Suppressor macrophage treated with lipopolysaccharide for 4 hours (primary cell): Measurements from ENCODE around the gene TRIOBP.

Experiments
- DNase-seq: peaks from one replicate; pipeline ENCODE4 v3.0.0-alpha.2; 2020

TRIOBP gene

DNA sequence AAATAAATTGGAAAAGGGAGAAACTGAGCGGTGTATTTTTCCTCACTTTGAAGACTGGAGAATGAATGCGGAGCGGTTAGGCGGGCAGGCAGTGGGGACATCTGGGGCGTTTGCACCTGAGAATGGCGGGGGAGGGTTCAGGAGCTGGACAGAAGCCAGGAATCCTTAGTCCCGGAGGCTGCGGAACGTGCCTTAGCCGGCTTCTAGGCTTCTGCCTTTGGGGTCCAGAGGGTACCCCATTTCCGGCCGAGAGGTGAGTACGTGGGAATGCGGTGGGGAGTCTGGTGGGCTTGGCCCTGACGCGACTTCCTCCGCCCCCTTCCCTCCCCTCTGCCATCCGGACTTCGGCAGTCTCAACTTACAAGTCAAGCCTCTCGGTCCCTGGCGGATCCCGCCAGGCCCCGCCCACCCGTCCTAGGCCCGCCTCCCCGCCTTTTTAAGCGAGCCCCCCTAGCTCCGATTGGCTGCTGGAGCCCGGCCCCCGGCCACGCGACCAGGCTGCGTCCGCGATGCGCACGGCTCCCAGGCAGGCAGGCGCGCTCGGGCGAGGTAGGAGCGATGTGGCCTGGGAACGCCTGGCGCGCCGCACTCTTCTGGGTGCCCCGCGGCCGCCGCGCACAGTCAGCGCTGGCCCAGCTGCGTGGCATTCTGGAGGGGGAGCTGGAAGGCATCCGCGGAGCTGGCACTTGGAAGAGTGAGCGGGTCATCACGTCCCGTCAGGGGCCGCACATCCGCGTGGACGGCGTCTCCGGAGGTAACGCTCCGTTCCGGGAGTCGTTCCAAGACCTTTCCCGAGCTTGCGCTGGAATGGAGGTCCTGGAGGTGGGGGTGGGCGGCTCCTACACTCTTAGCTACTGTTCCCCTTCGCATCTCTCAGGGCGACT is 110.8 kb downstream of the TRIOBP start, which contains the start of gene GCAT:
GCAT (plus strand) TSS at position 525 of the 884 bp plus-strand sequence; CDS start at position 559, 34 bp downstream.
- peak; percentile 96 for DNase-seq

DNA sequence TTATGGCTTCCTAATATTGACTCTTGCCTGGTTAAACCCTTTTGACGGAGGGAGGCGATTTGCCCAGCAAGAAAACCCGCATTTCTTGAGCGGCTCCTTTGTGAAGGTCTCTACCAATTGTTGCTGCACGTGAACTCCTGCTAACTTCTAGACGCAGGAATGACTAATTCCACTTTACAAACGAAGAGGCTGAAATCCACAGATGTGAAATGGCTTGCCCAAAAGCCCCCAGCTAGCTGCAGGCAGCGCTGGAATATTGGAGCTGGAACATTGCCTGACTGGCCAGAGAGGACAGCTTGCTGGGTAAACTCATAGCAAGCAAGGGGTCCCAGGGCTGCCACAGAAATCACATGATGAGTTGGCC is 111.4 kb downstream of the TRIOBP start:
- DNase-seq = no peak

DNA sequence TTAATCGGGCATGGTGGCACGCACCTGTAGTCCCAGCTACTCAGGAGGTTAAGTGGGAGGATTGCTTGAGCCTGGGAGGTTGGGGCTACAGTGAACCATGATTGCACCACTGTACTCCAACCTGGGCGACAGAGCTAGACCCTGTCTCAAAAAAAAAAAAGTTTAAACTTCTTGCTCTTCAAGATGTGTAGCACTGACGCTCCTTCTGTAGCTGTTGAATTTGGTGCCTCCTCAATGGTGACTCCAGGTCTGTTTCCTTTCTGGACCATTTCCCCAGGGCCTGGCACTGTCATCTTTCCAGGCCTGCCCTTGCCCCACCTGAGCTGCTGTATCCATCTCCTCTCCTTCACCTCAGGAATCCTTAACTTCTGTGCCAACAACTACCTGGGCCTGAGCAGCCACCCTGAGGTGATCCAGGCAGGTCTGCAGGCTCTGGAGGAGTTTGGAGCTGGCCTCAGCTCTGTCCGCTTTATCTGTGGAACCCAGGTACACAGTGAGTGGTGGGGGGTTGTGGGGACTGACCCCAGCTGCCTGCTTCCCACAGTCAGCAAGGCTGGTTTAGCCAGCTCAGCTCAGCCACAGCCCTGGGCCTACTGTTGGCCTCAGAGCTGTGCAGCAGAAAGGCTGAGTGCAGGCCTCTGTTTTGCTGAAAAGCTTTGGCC is 113.0 kb downstream of the TRIOBP start:
- no peak for DNase-seq

DNA sequence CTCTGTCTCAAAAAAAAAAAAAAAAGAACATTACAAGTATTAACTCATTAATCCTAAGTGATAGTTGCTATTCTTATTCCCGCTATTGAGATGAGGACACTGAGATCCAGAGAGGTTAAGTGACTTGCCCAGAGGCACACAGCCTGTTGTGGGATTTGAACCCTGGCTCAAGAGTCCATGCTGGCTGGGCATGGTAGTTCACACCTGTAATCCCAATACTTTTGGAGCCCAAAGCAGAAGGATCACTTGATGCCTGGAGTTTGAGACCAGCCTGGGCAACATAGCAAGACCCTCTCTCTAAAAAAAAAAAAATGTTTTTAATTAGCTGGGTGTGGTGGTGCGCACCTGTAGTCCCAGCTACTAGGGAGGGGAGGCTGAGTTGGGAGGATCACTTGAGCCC is 115.0 kb downstream of the TRIOBP start:
- no peak for DNase-seq

DNA sequence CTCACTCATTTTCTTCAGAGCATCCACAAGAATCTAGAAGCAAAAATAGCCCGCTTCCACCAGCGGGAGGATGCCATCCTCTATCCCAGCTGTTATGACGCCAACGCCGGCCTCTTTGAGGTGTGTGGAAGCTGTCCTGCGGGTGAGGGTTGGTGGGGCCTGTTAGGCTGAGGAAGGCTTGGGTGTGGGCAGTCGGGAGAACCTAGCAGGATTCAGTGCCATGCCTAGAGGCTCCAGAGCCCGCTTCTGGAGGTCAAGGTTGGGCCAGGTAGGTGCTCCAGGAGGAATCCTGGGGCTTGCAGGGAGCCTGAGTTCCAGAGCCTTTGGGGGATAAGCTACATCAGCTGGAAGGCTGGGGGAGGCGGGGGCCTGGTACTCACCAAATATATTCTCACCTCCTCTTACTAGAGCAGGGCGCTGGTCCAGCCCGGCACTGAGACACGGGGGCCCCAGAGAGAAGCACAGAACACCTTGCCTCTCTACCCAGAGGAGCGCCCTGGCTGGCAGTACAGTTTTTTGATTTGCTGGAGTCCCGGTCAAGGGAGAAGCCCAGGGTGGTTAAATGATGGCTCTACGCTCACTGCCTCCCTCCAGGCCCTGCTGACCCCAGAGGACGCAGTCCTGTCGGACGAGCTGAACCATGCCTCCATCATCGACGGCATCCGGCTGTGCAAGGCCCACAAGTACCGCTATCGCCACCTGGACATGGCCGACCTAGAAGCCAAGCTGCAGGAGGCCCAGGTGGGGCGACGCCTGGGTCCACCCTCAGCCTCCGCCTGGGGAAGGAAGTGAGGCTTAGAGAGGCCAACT is 116.2 kb downstream of the TRIOBP start:
- no peak for DNase-seq

DNA sequence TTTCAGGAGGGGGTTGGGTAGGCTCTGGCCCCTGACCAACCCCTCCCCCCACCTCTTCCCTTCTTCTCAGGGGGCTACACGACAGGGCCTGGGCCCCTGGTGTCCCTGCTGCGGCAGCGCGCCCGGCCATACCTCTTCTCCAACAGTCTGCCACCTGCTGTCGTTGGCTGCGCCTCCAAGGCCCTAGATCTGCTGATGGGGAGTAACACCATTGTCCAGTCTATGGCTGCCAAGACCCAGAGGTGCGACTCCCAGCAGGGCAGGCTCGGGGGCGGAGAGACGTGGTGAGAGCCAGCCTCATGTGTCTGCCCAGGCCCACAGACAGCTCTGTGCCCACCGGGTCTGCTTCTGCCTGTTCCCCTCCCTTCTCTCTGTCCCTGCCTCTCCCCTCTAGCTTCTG is 118.7 kb downstream of the TRIOBP start:
- DNase-seq = no peak

DNA sequence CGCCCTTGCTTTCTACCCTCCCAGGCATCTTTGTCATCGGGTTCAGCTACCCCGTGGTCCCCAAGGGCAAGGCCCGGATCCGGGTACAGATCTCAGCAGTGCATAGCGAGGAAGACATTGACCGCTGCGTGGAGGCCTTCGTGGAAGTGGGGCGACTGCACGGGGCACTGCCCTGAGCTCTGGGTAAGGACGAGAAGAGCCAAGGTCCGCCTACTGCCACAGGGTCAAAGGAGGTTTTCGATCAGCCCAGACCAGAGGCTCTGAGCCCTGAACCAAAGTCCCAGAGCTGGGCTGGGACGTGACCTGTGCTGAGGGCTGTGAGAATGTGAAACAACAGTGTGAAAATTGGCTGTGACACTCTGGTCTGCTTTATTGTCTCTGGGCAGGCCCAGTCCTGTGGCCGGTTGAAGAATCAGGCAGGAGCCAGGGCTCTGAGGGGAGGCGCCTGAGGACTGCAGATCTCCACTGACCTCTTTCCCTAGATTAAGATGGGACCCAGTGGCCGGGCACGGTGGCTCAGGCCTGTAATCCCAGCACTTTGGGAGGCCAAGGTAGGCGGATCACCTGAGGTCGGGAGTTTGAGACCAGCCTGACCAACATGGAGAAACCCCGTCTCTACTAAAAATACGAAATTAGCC is 119.8 kb downstream of the TRIOBP start:
- DNase-seq = no peak

DNA sequence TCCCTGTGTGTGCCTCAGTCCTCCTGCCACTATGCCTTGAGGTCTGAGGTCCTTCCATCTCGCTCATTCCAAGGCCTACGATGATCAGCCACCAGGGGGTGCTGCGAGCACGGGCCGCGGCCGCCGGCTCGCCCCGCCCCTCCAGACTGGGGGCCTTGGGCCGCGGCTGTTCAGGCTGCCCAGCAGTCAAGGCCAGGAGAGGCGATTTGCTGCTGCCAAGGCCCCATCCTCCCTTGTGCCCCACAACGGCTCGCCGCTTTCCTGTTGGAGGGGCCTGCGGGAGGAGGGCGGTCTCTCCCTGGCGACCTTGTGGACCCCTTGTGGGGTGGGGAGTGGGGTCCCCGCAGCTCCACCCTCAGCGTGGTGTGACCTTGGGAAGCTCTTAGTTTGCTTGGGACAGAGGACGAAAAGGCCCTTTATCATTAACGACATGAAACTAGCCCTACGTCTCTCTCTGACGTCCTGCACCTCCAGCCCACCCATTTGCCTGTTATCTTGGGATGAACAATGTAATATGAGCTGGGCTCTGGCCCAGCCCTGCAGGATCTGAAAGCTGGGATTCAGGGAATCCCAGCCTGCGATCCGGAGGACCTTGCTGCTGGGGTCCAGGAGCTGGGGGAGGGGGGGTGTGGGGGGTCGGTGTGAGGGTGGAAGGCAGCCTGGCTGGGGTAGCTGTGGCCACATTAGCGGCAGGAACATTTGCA is 121.0 kb downstream of the TRIOBP start:
- peak; percentile 88 for DNase-seq

DNA sequence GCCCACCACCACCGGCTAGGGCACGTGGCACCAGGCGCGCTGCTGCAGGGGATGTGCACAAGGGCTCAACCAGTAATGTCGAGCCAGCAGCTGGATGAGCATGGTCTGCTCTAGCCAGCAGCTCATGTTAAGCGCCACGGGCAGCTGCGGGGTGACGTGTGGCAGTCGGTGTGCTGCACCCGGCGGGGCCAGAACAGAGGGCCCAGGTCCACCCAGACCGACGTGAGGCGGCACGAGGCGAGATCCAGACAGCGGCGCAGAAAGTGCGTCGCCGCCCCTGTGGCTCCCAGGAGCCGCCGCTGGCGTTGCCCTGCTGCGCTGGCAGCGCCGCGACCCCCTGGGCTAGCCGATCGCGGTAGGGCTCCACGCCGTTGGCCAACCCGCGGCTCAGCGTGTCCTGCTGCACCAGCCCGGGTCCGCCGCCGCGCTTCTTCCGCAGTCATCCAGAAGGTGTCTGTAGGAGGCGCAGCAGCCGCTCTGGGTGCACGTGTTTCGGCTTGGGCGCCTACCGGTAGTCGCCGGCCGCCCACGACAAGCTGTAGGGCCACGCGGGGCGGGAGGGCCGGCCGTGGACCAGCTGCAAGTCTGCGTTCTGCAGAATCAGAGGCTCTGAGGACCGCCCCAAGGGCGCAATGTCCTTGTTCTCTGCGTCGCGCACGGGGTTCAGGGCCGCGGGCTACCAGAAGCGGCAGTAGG is 121.7 kb downstream of the TRIOBP start:
- DNase-seq = peak; percentile 74

DNA sequence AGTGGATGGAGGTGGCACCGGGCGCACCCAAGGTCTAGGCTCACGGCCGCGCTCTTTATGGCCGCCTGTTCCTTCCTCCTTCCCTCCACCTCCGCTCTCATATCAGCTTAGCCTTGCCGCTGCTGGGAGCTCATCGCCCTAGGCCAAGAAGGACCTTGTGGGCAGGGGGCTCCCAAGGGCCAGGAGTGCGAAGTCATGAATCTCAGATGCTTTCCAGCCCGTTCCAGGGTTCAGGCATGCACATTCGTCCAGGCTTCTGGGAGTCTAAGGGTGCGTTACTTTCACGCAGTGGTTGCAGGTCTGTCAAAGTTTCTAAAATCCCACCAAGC is 122.2 kb downstream of the TRIOBP start:
- no peak for DNase-seq

DNA sequence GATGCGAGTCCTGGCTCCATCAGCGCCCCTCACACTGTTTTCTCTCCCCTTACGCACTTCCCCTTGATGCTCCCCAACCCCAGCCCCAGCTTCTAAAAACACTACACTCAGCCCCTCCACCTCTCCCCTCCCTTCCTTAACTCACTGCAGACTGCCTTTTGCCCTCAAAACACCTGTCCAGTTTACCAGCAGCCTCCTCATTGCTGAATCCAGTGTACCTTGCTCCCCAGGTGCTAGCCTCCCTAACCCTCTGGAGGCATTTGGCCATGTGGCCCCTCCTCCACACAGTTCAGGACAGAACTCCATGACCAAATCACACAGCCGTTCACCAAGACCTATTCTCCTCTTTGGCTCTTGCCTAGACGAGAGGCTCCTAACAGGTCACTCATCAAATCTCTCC is 123.5 kb downstream of the TRIOBP start:
- DNase-seq = no peak

DNA sequence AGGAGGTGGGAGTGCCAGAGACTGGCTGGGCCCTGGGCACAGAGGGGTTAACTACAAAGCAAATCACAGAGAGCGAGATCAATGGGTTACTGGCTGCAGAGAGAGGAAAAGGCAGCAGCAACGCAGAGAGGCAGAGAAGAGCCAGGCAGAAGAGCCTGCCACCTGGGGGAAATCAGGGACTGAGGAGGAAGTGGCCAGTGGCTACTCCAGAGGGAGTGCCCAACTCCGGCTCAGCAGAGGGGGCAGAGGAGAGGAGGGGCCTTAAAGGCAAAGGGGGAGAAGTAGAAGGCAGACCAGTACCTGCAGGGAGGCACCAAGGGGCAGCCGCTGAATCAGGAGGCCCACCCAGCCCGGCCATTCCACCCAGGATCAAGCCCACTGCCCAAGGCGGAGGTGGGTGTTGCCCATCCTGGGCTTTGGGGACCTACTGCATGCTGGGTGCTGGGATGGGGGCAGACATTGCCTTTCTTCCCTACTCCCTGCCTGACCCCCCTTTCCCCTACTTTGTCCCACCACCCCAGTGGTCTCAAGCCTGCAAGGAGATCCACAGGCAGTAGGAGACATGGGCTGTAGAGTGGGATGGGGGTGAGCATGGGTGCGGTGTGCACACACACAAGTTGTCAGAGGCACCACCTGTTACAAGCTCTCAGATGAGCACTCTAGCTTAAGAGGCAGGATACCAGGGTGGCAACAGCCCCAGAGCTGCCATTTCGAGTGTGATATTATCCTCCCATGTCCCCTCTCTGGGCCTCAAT is 125.4 kb downstream of the TRIOBP start:
- no peak for DNase-seq

DNA sequence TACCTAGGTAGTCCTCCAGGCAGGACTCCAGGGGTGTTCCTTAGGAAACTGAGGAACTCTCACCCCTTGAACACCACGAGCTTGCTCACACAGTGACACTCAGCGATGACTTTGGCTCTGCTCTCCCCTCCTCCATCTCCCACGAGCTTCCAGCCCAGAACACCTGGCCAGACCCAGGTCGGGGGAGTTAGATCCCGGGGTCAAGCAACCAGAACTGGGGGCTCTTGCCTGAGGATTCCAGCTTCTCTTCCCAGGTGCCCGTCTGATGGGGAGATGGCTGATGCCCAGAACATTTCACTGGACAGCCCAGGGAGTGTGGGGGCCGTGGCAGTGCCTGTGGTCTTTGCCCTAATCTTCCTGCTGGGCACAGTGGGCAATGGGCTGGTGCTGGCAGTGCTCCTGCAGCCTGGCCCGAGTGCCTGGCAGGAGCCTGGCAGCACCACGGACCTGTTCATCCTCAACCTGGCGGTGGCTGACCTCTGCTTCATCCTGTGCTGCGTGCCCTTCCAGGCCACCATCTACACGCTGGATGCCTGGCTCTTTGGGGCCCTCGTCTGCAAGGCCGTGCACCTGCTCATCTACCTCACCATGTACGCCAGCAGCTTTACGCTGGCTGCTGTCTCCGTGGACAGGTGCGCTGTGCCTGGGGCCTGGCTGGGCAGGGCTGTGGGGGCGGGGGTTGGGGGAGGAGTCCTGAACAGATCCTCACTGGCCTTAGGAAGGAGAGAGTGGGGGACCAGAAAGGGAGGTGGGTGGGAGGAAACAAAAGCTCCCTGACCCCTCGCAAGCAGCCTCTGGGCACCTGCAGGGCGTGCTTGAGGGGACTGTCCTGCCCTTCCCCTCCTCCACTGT is 126.5 kb downstream of the TRIOBP start, which contains the start of gene GALR3:
GALR3 (plus strand) TSS at position 249 of the 852 bp plus-strand sequence; CDS start at position 274, 25 bp downstream.
- no peak for DNase-seq

DNA sequence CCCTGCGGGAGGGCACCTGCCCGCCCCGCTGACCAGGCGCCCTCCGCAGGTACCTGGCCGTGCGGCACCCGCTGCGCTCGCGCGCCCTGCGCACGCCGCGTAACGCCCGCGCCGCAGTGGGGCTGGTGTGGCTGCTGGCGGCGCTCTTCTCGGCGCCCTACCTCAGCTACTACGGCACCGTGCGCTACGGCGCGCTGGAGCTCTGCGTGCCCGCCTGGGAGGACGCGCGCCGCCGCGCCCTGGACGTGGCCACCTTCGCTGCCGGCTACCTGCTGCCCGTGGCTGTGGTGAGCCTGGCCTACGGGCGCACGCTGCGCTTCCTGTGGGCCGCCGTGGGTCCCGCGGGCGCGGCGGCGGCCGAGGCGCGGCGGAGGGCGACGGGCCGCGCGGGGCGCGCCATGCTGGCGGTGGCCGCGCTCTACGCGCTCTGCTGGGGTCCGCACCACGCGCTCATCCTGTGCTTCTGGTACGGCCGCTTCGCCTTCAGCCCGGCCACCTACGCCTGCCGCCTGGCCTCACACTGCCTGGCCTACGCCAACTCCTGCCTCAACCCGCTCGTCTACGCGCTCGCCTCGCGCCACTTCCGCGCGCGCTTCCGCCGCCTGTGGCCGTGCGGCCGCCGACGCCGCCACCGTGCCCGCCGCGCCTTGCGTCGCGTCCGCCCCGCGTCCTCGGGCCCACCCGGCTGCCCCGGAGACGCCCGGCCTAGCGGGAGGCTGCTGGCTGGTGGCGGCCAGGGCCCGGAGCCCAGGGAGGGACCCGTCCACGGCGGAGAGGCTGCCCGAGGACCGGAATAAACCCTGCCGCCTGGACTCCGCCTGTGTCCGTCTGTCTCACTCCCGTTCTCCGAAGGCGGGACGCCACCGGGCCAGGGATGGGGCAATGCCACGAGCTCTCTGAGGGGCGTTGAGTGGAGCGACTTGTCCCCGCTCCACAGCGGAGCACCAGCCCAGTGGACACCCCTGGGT is 128.1 kb downstream of the TRIOBP start:
- DNase-seq = peak; percentile 6
